Osteoblast (primary cell): ENCODE results near the gene SVEP1. TPM values are rescaled to one million over a fixed set of nuclear protein-coding genes. Genes with fewer than 3 reads are reported as not detected.
"Not testable (repeated sequence)": the region's sequence is repeated elsewhere in the genome, so short reads cannot be mapped to it uniquely, and the experiment has no call there.

Source experiments
- DNase-seq: peaks from one replicate; pipeline ENCODE4 v3.0.0; 2011; ENCODE audit warnings: low spot score, mixed read lengths; ENCODE audit not compliant: insufficient read length; ENCODE audit errors: missing footprints
- H2AFZ ChIP-seq: 2 replicates; pipeline ENCODE4 v1.6.0; 2011; ENCODE audit warnings: mild to moderate bottlenecking, low read length
- H3K27ac ChIP-seq: 2 replicates; pipeline ENCODE4 v1.5.1; 2011; ENCODE audit warnings: mild to moderate bottlenecking, low read depth, low read length, moderate library complexity
- H3K27me3 ChIP-seq: 2 replicates; pipeline ENCODE4 v1.6.0; 2012; ENCODE audit warnings: mild to moderate bottlenecking, control low read depth, inconsistent platforms, low read length, moderate library complexity; ENCODE audit not compliant: insufficient read depth
- H3K36me3 ChIP-seq: 2 replicates; pipeline ENCODE4 v1.5.1; 2011; ENCODE audit warnings: mild to moderate bottlenecking, low read length, control low read depth, moderate library complexity; ENCODE audit not compliant: insufficient read depth
- H3K4me1 ChIP-seq: 2 replicates; pipeline ENCODE4 v1.5.1; 2011; ENCODE audit warnings: mild to moderate bottlenecking, low read length, control low read depth, moderate library complexity; ENCODE audit not compliant: insufficient read depth
- H3K4me2 ChIP-seq: 2 replicates; pipeline ENCODE4 v1.6.0; 2011; ENCODE audit warnings: mild to moderate bottlenecking, low read length; ENCODE audit not compliant: insufficient read depth
- H3K4me3 ChIP-seq: fragments of 200-600 bp; sonication (generic); 3 replicates; pipeline ENCODE4 v1.5.1; 2012; ENCODE audit warnings: mild to moderate bottlenecking, low read length, inconsistent platforms; ENCODE audit not compliant: insufficient read depth
- H3K79me2 ChIP-seq: 2 replicates; pipeline ENCODE4 v1.6.0; 2012; ENCODE audit warnings: mild to moderate bottlenecking, low read length, control low read depth, inconsistent platforms; ENCODE audit not compliant: insufficient read depth
- H3K9me3 ChIP-seq: 2 replicates; pipeline ENCODE4 v1.5.1; 2011; ENCODE audit warnings: low read depth, low read length, control low read depth
- H4K20me1 ChIP-seq: 2 replicates; pipeline ENCODE4 v1.6.0; 2012; ENCODE audit warnings: mild to moderate bottlenecking, low read length, control low read depth; ENCODE audit not compliant: insufficient read depth
- CTCF ChIP-seq: IDR thresholded peaks from 2 replicates; pipeline ENCODE4 v1.5.1; 2011; ENCODE audit warnings: mild to moderate bottlenecking, low read depth, low read length, moderate library complexity; ENCODE audit errors: extremely low read depth
- total RNA-seq: library from RNA; depleted of rRNA; stranded (reverse); fragments of >200 nt; gene quantifications from 2 replicates; pipeline ENCODE4 v1.2.3, GENCODE V29; 2012

Gene SVEP1
- total RNA-seq, 1 donor = 37.6 TPM

DNA sequence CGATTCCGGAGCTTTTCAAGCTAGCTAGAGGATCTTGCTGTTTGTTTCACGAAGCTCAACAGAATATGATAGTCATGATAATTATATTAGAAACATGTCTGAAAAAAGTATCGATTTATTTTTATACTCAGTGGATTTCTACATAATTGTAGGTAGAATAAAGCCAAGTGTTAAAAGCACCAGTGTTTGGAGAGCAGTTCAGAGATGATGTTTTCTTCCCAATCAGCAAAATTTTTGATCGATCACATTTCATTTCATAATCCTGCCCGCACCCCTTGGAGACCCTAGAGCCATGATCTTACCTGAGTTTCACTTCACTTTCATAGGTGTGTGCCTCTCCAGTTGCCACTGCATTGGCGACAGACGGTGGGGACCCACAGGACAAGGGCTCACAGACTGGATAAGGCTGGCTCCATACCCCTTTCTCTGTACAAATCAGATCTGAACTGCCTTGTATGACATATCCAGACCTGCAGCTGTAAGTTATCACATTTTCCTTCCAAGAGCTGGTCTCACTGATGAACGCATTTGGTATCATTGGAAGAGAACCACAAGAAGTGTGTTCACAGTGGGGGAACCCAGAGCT, 173.6 kb downstream of the SVEP1 start:
- Histone ChIP-seq H3K79me2 (no peaks in the 10 kb centered on the region), H2AFZ (no peak overlapping the region), H3K27me3 (no peaks in the 10 kb centered on the region), H3K27ac (no peak overlapping the region), H3K4me3 (no peak overlapping the region), H3K9me3 (no peaks in the 10 kb centered on the region), H4K20me1 (peaks cover 11% of the 10 kb centered on the region), H3K4me2 (no peak overlapping the region), H3K4me1 (no peaks in the 10 kb centered on the region), H3K36me3 (peaks cover 67% of the 10 kb centered on the region)
- TF ChIP-seq CTCF = no peak
- no peak for DNase-seq

DNA sequence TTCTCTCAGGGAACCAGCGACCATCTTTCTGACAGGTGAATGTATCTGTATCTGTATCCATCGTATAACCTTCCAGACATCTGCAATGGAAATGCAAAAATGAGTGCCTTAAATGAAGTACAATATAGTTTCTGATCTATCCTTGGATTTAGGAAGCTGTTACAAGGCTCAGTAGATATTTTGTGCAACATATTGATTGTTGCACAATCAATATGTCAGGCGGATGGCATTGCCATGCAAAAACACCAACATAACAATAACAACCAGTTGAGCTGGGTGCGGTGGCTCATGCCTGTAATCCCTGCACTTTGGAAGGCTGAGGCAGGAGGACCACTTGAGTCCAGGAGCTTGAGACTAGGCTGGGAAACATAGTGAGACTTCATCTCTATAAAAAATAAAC, 175.1 kb downstream of the SVEP1 start:
- no peak overlapping the region for H3K4me3 ChIP-seq
- peaks cover 72% of the 10 kb centered on the region for H3K36me3 ChIP-seq
- no peak overlapping the region for H3K4me2 ChIP-seq
- no peaks in the 10 kb centered on the region for H3K79me2 ChIP-seq
- DNase-seq = no peak
- H3K4me1 ChIP-seq = no peaks in the 10 kb centered on the region
- H4K20me1 ChIP-seq = peaks cover 11% of the 10 kb centered on the region
- no peaks in the 10 kb centered on the region for H3K9me3 ChIP-seq
- no peaks in the 10 kb centered on the region for H3K27me3 ChIP-seq
- H2AFZ ChIP-seq = no peak overlapping the region
- TF ChIP-seq CTCF = no peak
- H3K27ac ChIP-seq = no peak overlapping the region

DNA sequence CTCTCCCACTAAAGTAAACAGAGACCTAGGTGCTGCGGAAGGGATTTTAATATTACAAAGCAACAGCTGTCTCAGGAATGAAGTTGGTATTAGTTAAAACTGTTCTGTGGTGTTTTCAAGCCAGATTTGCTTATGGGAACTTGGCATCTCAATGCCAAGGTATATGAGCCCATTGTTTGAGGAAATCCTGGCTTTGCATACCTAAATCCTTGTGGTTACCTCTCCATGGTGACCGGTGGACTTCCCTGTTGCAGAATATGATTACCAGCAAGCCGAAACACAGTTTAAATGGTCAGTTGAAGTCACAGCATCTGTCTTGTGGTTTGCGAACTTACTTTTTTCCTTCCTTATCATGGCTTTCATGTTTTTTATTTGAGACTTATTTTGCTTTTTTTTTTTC, 179.6 kb downstream of the SVEP1 start:
- DNase-seq = no peak
- H3K9me3 ChIP-seq = no peaks in the 10 kb centered on the region
- no peak overlapping the region for H3K4me3 ChIP-seq
- TF ChIP-seq CTCF = no peak
- no peaks in the 10 kb centered on the region for H4K20me1 ChIP-seq
- peaks cover 39% of the 10 kb centered on the region for H3K36me3 ChIP-seq
- no peak overlapping the region for H3K4me2 ChIP-seq
- H3K27ac ChIP-seq = no peak overlapping the region
- H3K27me3 ChIP-seq = no peaks in the 10 kb centered on the region
- H3K4me1 ChIP-seq = no peaks in the 10 kb centered on the region
- no peak overlapping the region for H2AFZ ChIP-seq
- no peaks in the 10 kb centered on the region for H3K79me2 ChIP-seq

- H3K79me2 ChIP-seq, H3K27ac ChIP-seq, H2AFZ ChIP-seq, H3K4me2 ChIP-seq, DNase-seq, H4K20me1 ChIP-seq, H3K9me3 ChIP-seq, H3K4me1 ChIP-seq, H3K4me3 ChIP-seq, H3K27me3 ChIP-seq: not testable (repeated sequence)
- H3K36me3 ChIP-seq = peaks cover 30% of the 10 kb centered on the region
These were observed 180.5 kb downstream of the SVEP1 start for GRCh38 chr9:110398992-110399391.
